HG03439 (cell line): Measurements from ENCODE around the gene FBXW11.
"Not testable (repeated sequence)": the region's sequence is repeated elsewhere in the genome, so short reads cannot be mapped to it uniquely, and the experiment has no call there.

Experiments used
- ATAC-seq: cut with Tn5 transposase; IDR thresholded peaks from one replicate; pipeline ENCODE4 v1.9.1; 2021; ENCODE audit warnings: mild to moderate bottlenecking, moderate library complexity; ENCODE audit not compliant: unreplicated experiment

Gene FBXW11

DNA sequence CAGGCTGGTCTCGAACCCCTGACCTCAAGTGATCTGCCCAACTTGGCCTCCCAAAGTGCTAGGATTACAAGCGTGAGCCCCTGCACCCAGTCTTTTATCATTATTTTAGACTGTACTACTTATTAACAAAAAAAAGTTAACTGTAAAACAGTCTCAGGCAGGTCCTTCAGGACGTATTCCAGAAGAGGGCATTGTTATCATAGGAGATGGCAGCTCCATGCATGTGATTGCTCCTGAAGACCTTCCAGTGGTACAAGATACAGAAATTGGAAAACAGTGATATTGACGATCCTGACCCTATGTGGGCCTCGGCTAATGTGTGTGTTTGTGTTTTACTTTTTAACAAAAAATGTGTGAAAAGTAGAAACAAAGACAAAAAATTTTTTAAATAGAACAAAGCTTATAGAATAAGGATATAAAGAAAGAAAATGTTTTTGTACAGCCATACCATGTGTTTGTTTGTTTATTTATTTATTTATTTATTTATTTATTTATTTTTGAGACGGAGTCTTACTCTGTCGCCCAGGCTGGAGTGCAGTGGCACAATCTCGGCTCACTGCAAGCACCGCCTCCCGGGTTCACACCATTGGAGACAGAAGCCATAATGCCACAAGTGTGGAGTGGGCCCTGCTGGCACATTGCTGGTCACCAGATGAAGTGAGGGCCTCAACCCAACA, 13.8 kb upstream of the FBXW11 start:
- not testable (repeated sequence) for ATAC-seq

- ATAC-seq: no peak
Measured at GRCh38 chr5:172015346-172015745, 8.9 kb upstream of the FBXW11 start.

DNA sequence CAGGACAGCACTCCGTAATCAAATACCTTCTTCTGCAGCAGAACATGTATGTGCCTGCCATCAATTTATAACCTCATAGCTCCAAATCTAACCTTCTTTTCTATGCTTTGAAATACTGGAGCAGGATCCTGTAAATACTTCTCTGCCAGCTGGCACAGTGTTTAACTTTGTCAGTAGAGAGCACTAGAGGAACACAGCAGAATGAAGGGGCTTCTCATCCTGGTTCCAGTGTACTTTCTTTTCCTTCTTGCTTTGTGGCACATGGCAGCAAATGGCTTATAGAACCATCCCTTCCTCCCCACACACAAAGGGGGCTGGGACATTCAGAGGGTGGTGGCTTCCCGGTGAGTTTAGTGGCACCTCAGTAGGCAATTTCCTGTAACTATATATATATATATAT, 3.8 kb upstream of the FBXW11 start:
- no peak for ATAC-seq

GRCh38 chr5:172009536-172010270, 3.3 kb upstream of the FBXW11 start:
- no peak for ATAC-seq

DNA sequence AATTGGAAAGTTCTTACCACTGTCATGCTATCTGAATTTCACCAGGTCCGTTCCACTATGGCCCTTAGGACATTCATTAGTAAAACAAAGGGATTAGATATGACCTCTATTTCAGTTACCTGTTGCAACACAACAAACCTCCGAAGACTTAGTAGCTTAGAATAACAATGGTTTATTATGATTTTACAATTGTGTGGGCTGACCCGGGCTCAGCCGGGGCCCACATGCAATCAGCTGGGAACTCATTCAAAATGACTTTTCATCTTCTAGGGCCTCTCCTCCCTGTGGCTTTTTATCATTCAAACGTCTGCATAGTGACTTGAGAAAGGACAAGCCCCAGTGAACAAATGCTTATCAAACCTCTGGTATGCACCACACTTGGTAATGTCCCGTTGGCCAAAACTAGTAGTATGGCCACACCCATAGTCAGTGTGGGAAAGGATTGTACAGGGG, 2.3 kb upstream of the FBXW11 start:
- ATAC-seq: no peak

- ATAC-seq: no peak
Measured at GRCh38 chr5:172008111-172008455, 1.6 kb upstream of the FBXW11 start.

- ATAC-seq: no peak
Measured at GRCh38 chr5:172007175-172008110, 1.0 kb upstream of the FBXW11 start.

DNA sequence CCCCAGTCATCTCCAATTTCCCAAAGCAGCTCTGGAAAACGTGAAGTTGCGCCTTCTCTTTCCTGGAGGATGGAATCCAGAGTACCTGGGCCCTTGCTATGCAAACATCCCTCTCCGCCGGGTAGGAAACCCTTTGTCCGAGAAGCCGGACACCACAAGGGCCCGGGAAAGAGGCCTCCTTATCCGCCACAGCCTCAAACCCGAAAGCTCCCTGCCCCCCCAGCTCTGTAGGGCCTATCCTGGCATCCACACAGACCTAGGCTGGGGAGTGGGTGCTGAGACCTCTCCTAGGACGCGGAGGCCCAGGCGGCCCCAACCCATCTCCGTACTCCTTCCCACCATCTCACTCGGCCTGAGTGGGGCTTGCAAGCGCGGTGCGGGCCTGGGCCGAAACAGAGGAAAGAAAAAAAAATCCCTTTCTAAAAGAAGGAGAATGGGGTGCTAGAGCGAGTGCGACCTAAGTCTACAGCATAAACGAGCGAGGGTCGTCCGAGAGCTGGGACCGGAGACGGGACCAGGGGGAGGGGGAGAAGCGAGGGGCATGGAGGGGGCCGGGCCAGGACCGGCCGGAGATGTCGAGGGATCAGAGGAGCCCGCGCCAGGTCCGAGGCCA, 624 bp downstream of the FBXW11 start:
- peak; percentile 14 for ATAC-seq

DNA sequence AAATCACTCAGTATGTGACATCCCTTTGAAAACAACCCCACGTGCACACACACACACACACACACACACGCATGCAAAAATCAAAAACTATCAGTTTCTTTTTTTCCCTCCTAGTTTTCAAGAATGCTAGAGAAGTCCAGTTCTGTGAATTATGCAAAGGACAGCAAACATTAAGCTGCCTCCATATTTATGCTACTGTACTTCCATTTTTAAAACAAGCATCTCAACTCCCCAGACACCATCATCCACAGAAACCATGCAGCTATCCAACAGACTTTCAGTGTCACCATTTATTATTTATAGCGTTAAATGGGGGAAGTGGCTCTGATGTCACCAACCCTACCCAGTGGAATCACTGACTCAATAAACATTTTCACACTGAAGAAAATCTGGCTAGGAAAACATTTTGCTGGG, 1.6 kb downstream of the FBXW11 start:
- ATAC-seq: no peak

DNA sequence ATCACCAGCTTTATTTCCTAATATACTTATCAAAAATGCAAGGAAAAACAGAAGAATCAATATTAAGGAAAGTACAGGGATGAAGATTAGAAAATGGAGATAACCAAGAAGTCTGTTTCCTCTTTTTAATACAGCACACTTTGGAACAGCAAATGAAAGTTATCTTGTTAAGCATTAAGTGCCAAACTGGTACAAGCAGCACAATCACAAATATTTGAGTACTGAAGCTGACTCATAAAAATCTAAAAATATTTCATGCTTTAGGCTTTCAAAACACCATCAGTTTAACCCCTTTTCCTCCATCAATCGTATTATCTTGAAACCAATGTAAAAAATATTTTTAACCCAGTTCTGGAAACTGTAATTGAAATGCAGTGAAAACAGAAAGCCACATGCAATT, 2.7 kb downstream of the FBXW11 start:
- ATAC-seq: no peak

- ATAC-seq: no peak
Measured at GRCh38 chr5:172002840-172003512, 3.5 kb downstream of the FBXW11 start.

GRCh38 chr5:172002310-172002709, 4.1 kb downstream of the FBXW11 start:
- no peak for ATAC-seq

DNA sequence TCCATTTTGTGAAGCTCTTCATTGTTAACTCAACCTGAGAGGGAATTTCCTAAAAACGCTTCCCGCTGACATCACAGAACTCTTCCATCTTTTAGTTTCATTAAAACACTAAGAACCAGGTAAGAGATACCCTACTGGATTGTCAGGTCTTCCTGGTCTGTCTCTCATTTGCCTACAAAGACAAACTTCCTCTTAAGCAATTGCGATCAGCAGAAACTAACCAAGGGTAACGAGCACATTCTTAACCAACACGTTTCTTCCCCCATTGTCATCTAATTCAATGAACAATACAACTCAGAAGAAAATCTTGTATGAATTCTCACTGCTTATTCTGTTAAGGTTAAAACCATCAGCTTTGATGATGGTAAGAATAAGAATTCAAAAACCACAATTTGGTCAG, 6.6 kb downstream of the FBXW11 start:
- no peak for ATAC-seq

DNA sequence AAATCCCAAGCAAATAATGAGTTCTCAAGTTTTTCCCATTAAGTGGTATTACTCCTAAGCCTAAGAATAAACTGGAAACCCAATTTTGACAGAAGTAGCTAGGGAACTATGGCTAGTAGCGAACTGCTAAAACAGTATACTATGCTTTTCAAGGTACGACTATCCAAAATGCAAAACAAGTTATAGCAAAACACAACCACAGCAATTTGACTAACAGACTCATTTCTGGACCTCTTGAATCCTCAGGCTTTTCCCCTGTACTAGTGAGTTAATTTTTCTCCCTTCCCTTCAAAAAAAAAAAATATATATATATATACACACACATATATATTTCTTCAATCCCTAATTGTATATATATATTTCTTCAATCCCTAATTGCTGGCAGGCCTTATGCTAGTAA, 7.3 kb downstream of the FBXW11 start:
- ATAC-seq: no peak

GRCh38 chr5:171997011-171997410, 9.4 kb downstream of the FBXW11 start:
- no peak for ATAC-seq

DNA sequence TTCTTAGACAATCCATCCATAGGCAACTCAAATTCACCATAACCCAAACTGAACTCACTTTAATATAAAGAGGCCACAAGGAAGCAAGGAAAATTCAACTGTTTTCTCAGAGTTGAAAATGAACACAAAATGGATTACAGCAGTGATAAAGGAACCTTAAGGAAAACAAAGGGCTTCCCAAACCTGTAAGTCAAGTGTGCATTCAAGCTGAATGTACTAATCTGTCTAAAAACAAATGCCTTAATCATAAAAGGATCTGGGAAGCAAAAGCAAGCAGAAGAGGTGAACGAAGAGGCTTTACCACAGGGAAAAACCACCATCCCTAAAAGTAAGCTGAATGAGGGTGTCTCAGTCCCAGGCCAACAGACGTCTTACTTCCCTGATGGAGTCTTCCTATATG, 13.6 kb downstream of the FBXW11 start:
- no peak for ATAC-seq

DNA sequence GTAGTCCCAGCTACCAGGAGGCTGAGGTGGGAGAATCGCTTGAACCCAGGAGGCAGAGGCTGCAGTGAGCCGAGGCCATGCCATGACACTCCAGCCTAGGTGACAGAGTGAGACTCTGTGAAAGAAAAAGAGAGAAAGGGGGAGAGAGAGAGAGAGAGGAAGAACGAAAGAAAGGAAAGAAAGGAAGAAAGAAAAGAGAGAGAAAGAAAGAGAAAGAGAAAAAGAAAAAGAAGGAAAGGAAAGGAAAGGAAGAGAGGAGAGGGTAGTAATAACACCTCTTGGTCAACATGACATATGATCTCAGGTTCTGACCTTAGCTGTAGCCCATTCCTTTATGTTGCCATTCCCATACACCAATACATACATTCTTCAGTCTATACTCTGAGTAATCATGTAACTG, 14.1 kb downstream of the FBXW11 start:
- ATAC-seq: no peak

DNA sequence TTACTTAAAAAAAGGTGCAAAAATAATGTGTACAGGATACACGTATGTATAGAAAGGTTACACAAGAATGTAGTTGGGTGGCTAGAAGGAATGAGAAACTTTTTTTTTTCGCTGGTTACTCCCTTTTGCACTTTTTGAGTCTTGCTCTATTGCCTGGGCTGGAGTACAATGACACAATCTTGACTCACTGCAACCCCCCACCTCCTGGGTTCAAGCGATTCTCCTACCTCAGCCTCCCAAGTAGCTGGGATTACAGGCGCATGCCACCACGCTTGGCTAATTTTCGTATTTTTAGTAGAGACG, 15.8 kb downstream of the FBXW11 start:
- ATAC-seq: no peak

GRCh38 chr5:171989946-171990712, 16.3 kb downstream of the FBXW11 start:
- no peak for ATAC-seq

DNA sequence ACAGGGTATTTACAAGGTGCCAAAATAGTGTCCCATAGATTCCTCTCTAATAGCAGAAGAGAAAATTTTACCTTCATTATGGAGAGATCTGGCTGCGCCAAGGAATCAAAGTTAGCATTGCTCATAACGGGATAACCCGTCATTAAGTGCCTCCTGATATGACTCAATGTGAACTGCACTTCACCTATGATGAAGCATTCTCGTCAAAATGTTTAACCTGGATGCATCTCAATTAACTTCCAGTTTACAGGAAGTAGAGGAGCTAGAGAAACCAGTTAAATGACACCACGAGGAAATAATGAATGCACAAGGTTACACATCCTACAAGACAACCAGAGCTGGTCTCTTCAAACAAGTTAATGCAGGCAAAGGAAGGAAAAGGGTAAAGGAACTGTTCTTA, 17.2 kb downstream of the FBXW11 start:
- peak; percentile 51 for ATAC-seq
